NCI-H345 (cell line): ENCODE measurements around the gene MAGI2.

Experiments used
- DNase-seq: peaks from one replicate; lab custom pipeline; 2025; lab: John Stamatoyannopoulos, UW

The MAGI2 gene

GRCh38 chr7:78413568-78413967 is 1039.9 kb downstream of the MAGI2 start:
- DNase-seq, result no peak

- no peak for DNase-seq
These were observed 1041.1 kb downstream of the MAGI2 start for GRCh38 chr7:78412216-78412858.

- DNase-seq, result no peak
These were observed 1046.4 kb downstream of the MAGI2 start for GRCh38 chr7:78407031-78407430.

- DNase-seq, result no peak
These were observed 1046.9 kb downstream of the MAGI2 start for GRCh38 chr7:78406531-78406930.

GRCh38 chr7:78402096-78402495 is 1051.4 kb downstream of the MAGI2 start:
- no peak for DNase-seq

GRCh38 chr7:78400038-78400437 is 1053.4 kb downstream of the MAGI2 start:
- no peak for DNase-seq

- DNase-seq, result no peak
These were observed 1054.3 kb downstream of the MAGI2 start for GRCh38 chr7:78399033-78399769.

GRCh38 chr7:78398576-78398975 is 1054.9 kb downstream of the MAGI2 start:
- DNase-seq, result no peak

GRCh38 chr7:78398081-78398480 is 1055.4 kb downstream of the MAGI2 start:
- no peak for DNase-seq

- no peak for DNase-seq
These were observed 1057.3 kb downstream of the MAGI2 start for GRCh38 chr7:78396210-78396609.

- no peak for DNase-seq
These were observed 1058.0 kb downstream of the MAGI2 start for GRCh38 chr7:78395298-78396036.

GRCh38 chr7:78389022-78389421 is 1064.4 kb downstream of the MAGI2 start:
- DNase-seq, result no peak

GRCh38 chr7:78386520-78386919 is 1066.9 kb downstream of the MAGI2 start:
- no peak for DNase-seq

- no peak for DNase-seq
These were observed 1070.2 kb downstream of the MAGI2 start for GRCh38 chr7:78383096-78383880.

- no peak for DNase-seq
These were observed 1074.3 kb downstream of the MAGI2 start for GRCh38 chr7:78379148-78379547.

GRCh38 chr7:78377532-78377931 is 1075.9 kb downstream of the MAGI2 start:
- DNase-seq, result no peak

- DNase-seq, result no peak
These were observed 1082.5 kb downstream of the MAGI2 start for GRCh38 chr7:78370936-78371335.

GRCh38 chr7:78368771-78369170 is 1084.7 kb downstream of the MAGI2 start:
- no peak for DNase-seq

GRCh38 chr7:78367280-78367773 is 1086.1 kb downstream of the MAGI2 start:
- DNase-seq, result no peak

- DNase-seq, result no peak
These were observed 1089.6 kb downstream of the MAGI2 start for GRCh38 chr7:78363866-78364265.

- no peak for DNase-seq
These were observed 1093.6 kb downstream of the MAGI2 start for GRCh38 chr7:78359836-78360235.

GRCh38 chr7:78357709-78358108 is 1095.8 kb downstream of the MAGI2 start:
- no peak for DNase-seq
